Mucosa of descending colon (tissue), 3 donors: ENCODE data around the gene RNF43. TPM values are rescaled to one million over a fixed set of nuclear protein-coding genes. Genes with fewer than 3 reads are reported as not detected.

Experiments
- ATAC-seq: fragments of 200-7000 bp; cut with Tn5 transposase; one replicate; pipeline ENCODE4 v1.9.1; 2020; ENCODE audit warnings: mild to moderate bottlenecking, moderate library complexity
- DNase-seq, 3 donors: peaks; one replicate each; pipeline ENCODE4 v3.0.0-alpha.2; 2020
- H3K36me3 ChIP-seq: fragments of 200-600 bp; one replicate; pipeline ENCODE4 v1.8.0; 2021; ENCODE audit warnings: low read depth, mild to moderate bottlenecking
- H3K4me1 ChIP-seq: fragments of 200-600 bp; one replicate; pipeline ENCODE4 v1.8.0; 2021; ENCODE audit warnings: low read depth, mild to moderate bottlenecking
- H3K4me3 ChIP-seq: fragments of 200-600 bp; one replicate; pipeline ENCODE4 v1.8.0; 2021; ENCODE audit warnings: mild to moderate bottlenecking
- H3K9me3 ChIP-seq: fragments of 200-600 bp; one replicate; pipeline ENCODE4 v1.8.0; 2021; ENCODE audit warnings: mild to moderate bottlenecking
- CTCF ChIP-seq: fragments of 200-600 bp; IDR thresholded peaks from one replicate; pipeline ENCODE4 v1.8.0; 2022; ENCODE audit warnings: antibody characterized with exemption, mild to moderate bottlenecking
- intact Hi-C, 2 donors: fragments of 100-400 bp; cut with DNase I in 1 of 2; cut with micrococcal nuclease in 1 of 2; formaldehyde crosslinking; loops; one replicate each; pipeline versions ENCODE4 v1.11.0 to v1.11.1; 2022; cut with DNase I, micrococcal nuclease
- total RNA-seq, 3 donors: library from RNA; stranded (reverse); fragmentation: NEBNext Ultra II Directional in 2 of 3; extraction: Animal tissue kit (Norgen Biotek cat#: 25700) in 2 of 3; gene quantifications; one replicate each; pipeline versions ENCODE4 v1.2.1 to v1.2.4, GENCODE V29; 2021 to 2023
- donor health status: DM: no; HTN: no; CAD: no; lungs with moderate emphysema.
- donor health status: DM: no; HTN: no; CAD: no.
- donor health status: DM: no; HTN: yes; CAD: no.

RNF43 gene
- total RNA-seq, 3 donors from 2014 or later, result 24.2 to 68.5 (median 37.7) TPM

GRCh38 chr17:58409432-58409831 is 7.9 kb downstream of the RNF43 start:
- Histone ChIP-seq H3K36me3 (no peaks in the 10 kb centered on the region), H3K4me3 (no peak overlapping the region), H3K4me1 (peaks cover 7% of the 10 kb centered on the region), H3K9me3 (no peaks in the 10 kb centered on the region)
- no peak for TF ChIP-seq CTCF
- intact Hi-C loops, result no loop called here
- ATAC-seq (peak; percentile 30), DNase-seq (no peak)

GRCh38 chr17:58403311-58403710 is 14.0 kb downstream of the RNF43 start:
- intact Hi-C loops, result no loop called here
- no peak for ATAC-seq
- no peak for TF ChIP-seq CTCF
- Histone ChIP-seq H3K9me3 (no peaks in the 10 kb centered on the region), H3K36me3 (no peaks in the 10 kb centered on the region), H3K4me1 (peaks cover 10% of the 10 kb centered on the region), H3K4me3 (no peak overlapping the region)
- DNase-seq, result no peak

GRCh38 chr17:58402679-58403078 is 14.7 kb downstream of the RNF43 start:
- Histone ChIP-seq H3K36me3 (no peaks in the 10 kb centered on the region), H3K9me3 (no peaks in the 10 kb centered on the region), H3K4me1 (peaks cover 8% of the 10 kb centered on the region), H3K4me3 (no peak overlapping the region)
- no peak for ATAC-seq
- no peak for TF ChIP-seq CTCF
- intact Hi-C loops, result no loop called here
- no peak for DNase-seq

DNA sequence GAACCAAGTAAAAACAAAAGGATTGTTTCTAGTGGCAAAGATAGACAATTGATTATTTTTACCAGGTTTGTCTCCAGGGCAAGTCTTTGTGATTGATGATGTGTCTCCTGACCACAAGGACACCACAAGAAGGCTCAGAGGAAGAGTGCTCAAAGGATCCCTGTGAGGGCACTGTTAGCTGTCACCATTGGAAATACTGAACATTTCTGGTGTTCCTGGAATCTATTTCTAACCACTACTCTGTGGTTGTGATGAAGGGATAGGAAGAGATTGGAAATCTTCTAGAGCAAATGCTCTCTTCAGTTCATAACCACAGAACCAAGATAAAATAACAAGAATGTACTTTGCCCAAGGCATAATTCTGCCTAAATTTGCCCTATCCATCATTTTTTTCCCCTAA is 15.3 kb downstream of the RNF43 start:
- Histone ChIP-seq H3K9me3 (no peaks in the 10 kb centered on the region), H3K4me1 (peaks cover 10% of the 10 kb centered on the region), H3K4me3 (no peak overlapping the region), H3K36me3 (no peaks in the 10 kb centered on the region)
- DNase-seq (no peak), ATAC-seq (no peak)
- intact Hi-C loops, result no loop called here
- no peak for TF ChIP-seq CTCF

DNA sequence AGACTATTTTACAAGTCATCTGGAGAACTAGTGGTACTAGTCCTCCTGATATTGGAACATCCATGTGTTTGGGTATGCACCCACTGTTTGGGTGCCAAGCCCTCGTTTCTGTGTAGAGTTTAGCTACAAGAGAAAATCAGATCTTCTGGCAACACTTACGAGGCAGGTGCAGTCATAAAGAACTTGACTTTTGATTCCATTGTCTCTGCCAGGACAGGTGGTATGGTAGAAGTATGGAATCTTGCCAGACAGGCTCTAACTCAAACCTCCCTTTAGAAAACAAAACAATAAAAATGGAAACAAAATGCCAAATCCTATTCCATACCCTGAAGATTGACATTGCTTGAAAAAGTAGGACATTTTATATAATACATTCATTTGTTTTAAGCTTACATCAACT is 16.0 kb downstream of the RNF43 start:
- ATAC-seq (peak; percentile 71), DNase-seq (peak in 1 of 3 donors; percentile 69)
- Histone ChIP-seq H3K4me3 (no peak overlapping the region), H3K4me1 (peaks cover 10% of the 10 kb centered on the region), H3K36me3 (no peaks in the 10 kb centered on the region), H3K9me3 (no peaks in the 10 kb centered on the region)
- intact Hi-C loops, result no loop called here
- no peak for TF ChIP-seq CTCF

DNA sequence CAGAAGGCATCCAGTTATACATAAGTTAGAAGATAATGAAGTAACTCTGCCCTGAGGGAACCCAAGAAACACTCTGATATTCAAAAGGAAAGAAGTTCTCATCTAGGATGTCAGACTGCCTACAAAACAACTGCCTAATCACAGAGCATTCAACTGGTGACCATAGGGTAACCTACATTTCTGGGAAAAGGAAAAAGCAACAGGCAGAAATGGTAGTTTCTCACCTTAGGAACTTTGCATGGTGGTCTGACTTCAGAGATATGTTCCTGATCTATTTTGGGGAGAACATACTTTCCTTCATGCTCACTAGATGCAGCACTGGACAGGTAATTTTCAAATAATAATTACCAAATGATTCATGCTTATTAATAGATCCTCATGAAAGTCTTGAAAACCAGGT is 16.5 kb downstream of the RNF43 start:
- no peak for DNase-seq
- Histone ChIP-seq H3K4me1 (peaks cover 10% of the 10 kb centered on the region), H3K4me3 (no peak overlapping the region), H3K9me3 (no peaks in the 10 kb centered on the region), H3K36me3 (no peaks in the 10 kb centered on the region)
- TF ChIP-seq CTCF, result no peak
- no peak for ATAC-seq
- intact Hi-C loops, result no loop called here
